ENCODE results near the gene CLIC5.

The CLIC5 gene

GRCh38 chr6:45900808-45901752, 114.6 kb downstream of the CLIC5 start:
- Histone ChIP-seq H3K27ac (ENCODE audit: low read depth, low read length, poor library complexity, severe bottlenecking) (no peak overlapping the region), H2AFZ (ENCODE audit: low read length) (no peak overlapping the region)

GRCh38 chr6:45899683-45899946, 116.0 kb downstream of the CLIC5 start:
- H3K4me3 ChIP-seq (ENCODE audit: low read depth, low read length, poor library complexity, severe bottlenecking): no peak overlapping the region
- no peak overlapping the region for H3K9ac ChIP-seq (ENCODE audit: low read length)
- no peaks in the 10 kb centered on the region for H3K4me1 ChIP-seq (ENCODE audit: insufficient read depth, low read length, severe bottlenecking)
- no peaks in the 10 kb centered on the region for H3K79me2 ChIP-seq (ENCODE audit: insufficient read depth, low read length)
- no peaks in the 10 kb centered on the region for H3K27me3 ChIP-seq (ENCODE audit: insufficient read depth, low read length)
- no peaks in the 10 kb centered on the region for H3K36me3 ChIP-seq (ENCODE audit: insufficient read depth, low read length)
- TF ChIP-seq EZH2 (IDR thresholded peaks at IDR 0.05; ENCODE audit: borderline replicate concordance, low read length): no peak
- no peaks in the 10 kb centered on the region for H3K9me3 ChIP-seq (ENCODE audit: low read length)
- H3K4me2 ChIP-seq (ENCODE audit: low read length): no peak overlapping the region
- H3K27ac ChIP-seq (ENCODE audit: low read depth, low read length, poor library complexity, severe bottlenecking): no peak overlapping the region
- no peak overlapping the region for H2AFZ ChIP-seq (ENCODE audit: low read length)
- H3F3A ChIP-seq (ENCODE audit: insufficient read depth, low read length): no peaks in the 10 kb centered on the region
- no peaks in the 10 kb centered on the region for H3K9me2 ChIP-seq (ENCODE audit: low read depth, low read length)
- H4K20me1 ChIP-seq (ENCODE audit: insufficient read depth, low read length): no peaks in the 10 kb centered on the region

More at GRCh38 chr6:45900808-45901752, 114.6 kb downstream of the CLIC5 start:
- Histone ChIP-seq H3K27me3 (ENCODE audit: insufficient read depth, low read length) (no peaks in the 10 kb centered on the region), H3K4me3 (ENCODE audit: low read depth, low read length, poor library complexity, severe bottlenecking) (no peak overlapping the region), H3K9ac (ENCODE audit: low read length) (no peak overlapping the region), H3K9me3 (ENCODE audit: low read length) (no peaks in the 10 kb centered on the region), H3K4me1 (ENCODE audit: insufficient read depth, low read length, severe bottlenecking) (no peaks in the 10 kb centered on the region), H3K79me2 (ENCODE audit: insufficient read depth, low read length) (no peaks in the 10 kb centered on the region), H4K20me1 (ENCODE audit: insufficient read depth, low read length) (no peaks in the 10 kb centered on the region), H3K36me3 (ENCODE audit: insufficient read depth, low read length) (no peaks in the 10 kb centered on the region), H3K9me2 (ENCODE audit: low read depth, low read length) (no peaks in the 10 kb centered on the region), H3K4me2 (ENCODE audit: low read length) (no peak overlapping the region), H3F3A (ENCODE audit: insufficient read depth, low read length) (no peaks in the 10 kb centered on the region)
- TF ChIP-seq EZH2 (IDR thresholded peaks at IDR 0.05; ENCODE audit: borderline replicate concordance, low read length) (no peak), CTCF (IDR thresholded peaks at IDR 0.05; ENCODE audit: low read length) (no peak)

- Histone ChIP-seq H3K36me3 (ENCODE audit: insufficient read depth, low read length) (no peaks in the 10 kb centered on the region), H2AFZ (ENCODE audit: low read length) (no peak overlapping the region), H4K20me1 (ENCODE audit: insufficient read depth, low read length) (no peaks in the 10 kb centered on the region), H3K4me2 (ENCODE audit: low read length) (no peak overlapping the region), H3K27ac (ENCODE audit: low read depth, low read length, poor library complexity, severe bottlenecking) (no peak overlapping the region), H3K4me3 (ENCODE audit: low read depth, low read length, poor library complexity, severe bottlenecking) (no peak overlapping the region), H3K79me2 (ENCODE audit: insufficient read depth, low read length) (no peaks in the 10 kb centered on the region), H3F3A (ENCODE audit: insufficient read depth, low read length) (no peaks in the 10 kb centered on the region), H3K9me2 (ENCODE audit: low read depth, low read length) (no peaks in the 10 kb centered on the region), H3K4me1 (ENCODE audit: insufficient read depth, low read length, severe bottlenecking) (no peaks in the 10 kb centered on the region), H3K9me3 (ENCODE audit: low read length) (no peaks in the 10 kb centered on the region), H3K9ac (ENCODE audit: low read length) (no peak overlapping the region), H3K27me3 (ENCODE audit: insufficient read depth, low read length) (no peaks in the 10 kb centered on the region)
- TF ChIP-seq CTCF (IDR thresholded peaks at IDR 0.05; ENCODE audit: low read length) (no peak), EZH2 (IDR thresholded peaks at IDR 0.05; ENCODE audit: borderline replicate concordance, low read length) (no peak)
These were observed 116.5 kb downstream of the CLIC5 start for GRCh38 chr6:45898941-45899682.
